HCT116 (cell line): Measurements from ENCODE around the gene CIC. TPM values are rescaled to one million over a fixed set of nuclear protein-coding genes. Genes with fewer than 3 reads are reported as not detected.

Experiments used
- ATAC-seq: fragments of 200-7000 bp; cut with Tn5 transposase; 2 replicates; pipeline ENCODE4 v1.9.1; 2020; ENCODE audit warnings: mild to moderate bottlenecking, moderate library complexity
- BruUV-seq: library from RNA; stranded (reverse); fragments of 400-500 nt; replicated peaks from 2 replicates; lab custom pipeline; 2021; lab: Mats Ljungman, UMichigan
- CTCF ChIA-PET: fragments of 300-600 bp; sonication (Branson Sonifier 250); formaldehyde crosslinking; loops from one replicate; lab custom pipeline; 2021; ENCODE audit warnings: antibody characterized with exemption; lab: Charles Lee
- POLR2A ChIA-PET: fragments of 300-600, 350-600 bp; sonication (Branson Sonifier 250); formaldehyde crosslinking; loops from one replicate; lab custom pipeline; 2021; ENCODE audit warnings: antibody characterized with exemption; lab: Charles Lee
- RAD21 ChIA-PET, 2 experiments: fragments of 300-600 bp; sonication (Branson Sonifier 250); formaldehyde crosslinking; loops; one replicate each; lab custom pipeline; 2023; ENCODE audit warnings: low total read pairs in 2 of 2; ENCODE audit not compliant: uncharacterized antibody in 2 of 2, unreplicated experiment in 2 of 2, low non-redundant PET in 1 of 2; lab: Charles Lee
- DNase-seq: peaks from one replicate; pipeline ENCODE4 v3.0.0-alpha.2; 2010; ENCODE audit warnings: low read depth, low spot score
- H2AFZ ChIP-seq: fragments of 200-600 bp; shearing (Covaris generic), sonication (generic); 2 replicates; pipeline ENCODE4 v1.6.1; 2017; ENCODE audit warnings: low read depth, mixed run types, mixed read lengths, antibody characterized with exemption, low read length; ENCODE audit not compliant: poor library complexity, severe bottlenecking
- H3K27ac ChIP-seq: 2 replicates; pipeline ENCODE4 v1.5.1; 2012; ENCODE audit warnings: low read depth, low read length
- H3K27me3 ChIP-seq: fragments of 200-600 bp; sonication (generic); 2 replicates; pipeline ENCODE4 v1.6.1; 2016; ENCODE audit warnings: mixed run types, low read length, mixed read lengths; ENCODE audit not compliant: insufficient read depth
- H3K36me3 ChIP-seq, 2 experiments: fragments of 200-500 bp in 1 of 2; fragments of 200-600 bp in 1 of 2; sonication (Bioruptor generic) in 1 of 2; sonication (generic) in 1 of 2; 2 replicates each; pipeline versions ENCODE4 v1.5.1 to v1.6.1; 2014 to 2016; ENCODE audit warnings: low read length in 2 of 2, inconsistent platforms in 1 of 2, mixed read lengths in 1 of 2, mixed run types in 1 of 2; ENCODE audit not compliant: insufficient read depth in 2 of 2, control insufficient read depth in 1 of 2
- H3K4me1 ChIP-seq, 2 experiments: fragments of 200-600 bp in 1 of 2; sonication (generic) in 1 of 2; 2 replicates each; pipeline versions ENCODE4 v1.5.1 to v1.6.1; 2012 to 2017; ENCODE audit warnings: low read length in 2 of 2, inconsistent platforms in 1 of 2, mild to moderate bottlenecking in 1 of 2, mixed read lengths in 1 of 2, mixed run types in 1 of 2, moderate library complexity in 1 of 2; ENCODE audit not compliant: insufficient read depth in 2 of 2, control insufficient read depth in 1 of 2
- H3K4me2 ChIP-seq: fragments of 200-600 bp; sonication (generic); 2 replicates; pipeline ENCODE4 v1.6.1; 2017; ENCODE audit warnings: mixed run types, low read length, mixed read lengths
- H3K4me3 ChIP-seq, 2 experiments: fragments of 200-600 bp in 1 of 2; sonication (generic) in 1 of 2; replicated peaks in 1 of 2; 2 replicates each; pipeline ENCODE4 v1.5.1; 2011 to 2016; ENCODE audit warnings: low read length in 2 of 2, control low read depth in 1 of 2, low read depth in 1 of 2, mild to moderate bottlenecking in 1 of 2, mixed read lengths in 1 of 2, mixed run types in 1 of 2
- H3K79me2 ChIP-seq: fragments of 200-600 bp; sonication (generic); 2 replicates; pipeline ENCODE4 v1.6.1; 2017; ENCODE audit warnings: mild to moderate bottlenecking, mixed run types, low read length, moderate library complexity, mixed read lengths; ENCODE audit not compliant: insufficient read depth
- H3K9ac ChIP-seq: fragments of 200-600 bp; sonication (generic); 2 replicates; pipeline ENCODE4 v1.6.1; 2016; ENCODE audit warnings: low read length, mixed read lengths
- H3K9me2 ChIP-seq: fragments of 200-600 bp; sonication (generic), shearing (Covaris generic); 2 replicates; pipeline ENCODE4 v1.6.1; 2017; ENCODE audit warnings: mixed run types, mild to moderate bottlenecking, moderate library complexity; ENCODE audit not compliant: insufficient read depth
- H3K9me3 ChIP-seq, 2 experiments: fragments of 200-500 bp in 1 of 2; fragments of 200-600 bp in 1 of 2; sonication (Bioruptor generic) in 1 of 2; sonication (generic) in 1 of 2; 2 replicates each; pipeline ENCODE4 v1.6.1; 2014 to 2017; ENCODE audit warnings: low read length in 2 of 2, mixed read lengths in 2 of 2, inconsistent platforms in 1 of 2, low read depth in 1 of 2, mild to moderate bottlenecking in 1 of 2, mixed run types in 1 of 2, moderate library complexity in 1 of 2; ENCODE audit not compliant: control insufficient read depth in 1 of 2, insufficient read depth in 1 of 2
- H4K20me1 ChIP-seq: fragments of 200-600 bp; sonication (generic), shearing (Covaris generic); 2 replicates; pipeline ENCODE4 v1.6.1; 2017; ENCODE audit warnings: mixed run types, mild to moderate bottlenecking, moderate library complexity; ENCODE audit not compliant: insufficient read depth
- POLR2AphosphoS5 ChIP-seq: IDR thresholded peaks from 2 replicates; pipeline ENCODE4 v1.6.1; 2011; ENCODE audit warnings: mild to moderate bottlenecking, low read depth, low read length, moderate library complexity
- REST ChIP-seq: IDR thresholded peaks from 2 replicates; pipeline ENCODE4 v1.6.1; 2012; ENCODE audit warnings: low read depth
- SIN3A ChIP-seq: IDR thresholded peaks from 2 replicates; pipeline ENCODE4 v1.6.1; 2012; ENCODE audit warnings: low read depth
- ZFX ChIP-seq: fragments of 450-650 bp; IDR thresholded peaks from 2 replicates; pipeline ENCODE4 v1.6.1; 2017
- intact Hi-C: fragments of 100-400 bp; cut with micrococcal nuclease; formaldehyde crosslinking; loops from 2 replicates; pipeline ENCODE4 v1.10.0; 2022
- total RNA-seq: library from RNA; stranded (reverse); gene quantifications from one replicate; pipeline ENCODE4 v1.2.1, GENCODE V29; 2021; ENCODE audit not compliant: unreplicated experiment

The CIC gene
- total RNA-seq, 1 experiment from 2014 or later = 52.0 TPM

- ChIA-PET RAD21 (no interaction called here), CTCF (no interaction called here), POLR2A (interaction anchor here (0.6 to 1.0 kb wide), 2 partner anchors 11 to 49 kb away, joined by 3 to 8 read pairs; partner anchors contain the start of genes GSK3A and PAFAH1B3)
- Histone ChIP-seq H3K9ac (peak overlapping the region; percentile 100), H3K79me2 (peaks cover 54% of the 10 kb centered on the region), H4K20me1 (peaks cover 3% of the 10 kb centered on the region; the same call in 1 of the 2 replicates), H3K27ac (peak overlapping the region; percentile 99), H3K4me1 (peaks cover 33 to 52% of the 10 kb centered on the region in 2 experiments), H2AFZ (no peak overlapping the region), H3K4me2 (peak overlapping the region; percentile 96), H3K27me3 (no peaks in the 10 kb centered on the region), H3K36me3 (peaks cover 0 to 7% of the 10 kb centered on the region in 2 experiments; a peak in 2 of 4 replicates), H3K4me3 (peak overlapping the region; percentile 94 to 96), H3K9me2 (no peaks in the 10 kb centered on the region), H3K9me3 (no peaks in the 10 kb centered on the region)
- intact Hi-C loops = no loop called here
- peak; percentile 41 for ATAC-seq
- BruUV-seq = no TSS peak
- no peak for DNase-seq
- TF ChIP-seq SIN3A (0 out of 2 replicates have a peak, but pooled peaks have one; percentile 2), POLR2AphosphoS5 (peak; percentile 24; the same call in 1 of the 2 replicates), REST (no peak), ZFX (peak; percentile 35; the same call in 1 of the 2 replicates)
These were observed 15.6 kb upstream of the CIC start for GRCh38 chr19:42253245-42254088.
